Measurements from ENCODE around the gene PLPP4.

The PLPP4 gene

GRCh38 chr10:120457431-120458172 is 575 bp downstream of the PLPP4 start:
- FAIRE-seq: no peak

- no peak for FAIRE-seq
These were observed 1.4 kb downstream of the PLPP4 start for GRCh38 chr10:120458432-120458831.

- FAIRE-seq: no peak
These were observed 2.2 kb downstream of the PLPP4 start for GRCh38 chr10:120459185-120459584.

- no peak for FAIRE-seq
These were observed 3.2 kb downstream of the PLPP4 start for GRCh38 chr10:120460186-120460585.

- FAIRE-seq: no peak
These were observed 3.7 kb downstream of the PLPP4 start for GRCh38 chr10:120460776-120461175.

GRCh38 chr10:120462018-120462682 is 5.1 kb downstream of the PLPP4 start:
- FAIRE-seq: no peak

- no peak for FAIRE-seq
These were observed 8.1 kb downstream of the PLPP4 start for GRCh38 chr10:120465138-120465537.

GRCh38 chr10:120466006-120466405 is 9.0 kb downstream of the PLPP4 start:
- no peak for FAIRE-seq

- no peak for FAIRE-seq
These were observed 16.6 kb downstream of the PLPP4 start for GRCh38 chr10:120473593-120473992.

GRCh38 chr10:120474956-120475355 is 17.9 kb downstream of the PLPP4 start:
- no peak for FAIRE-seq

GRCh38 chr10:120475844-120476791 is 19.1 kb downstream of the PLPP4 start:
- no peak for FAIRE-seq

- FAIRE-seq: no peak
These were observed 20.2 kb downstream of the PLPP4 start for GRCh38 chr10:120477021-120477742.

- FAIRE-seq: no peak
These were observed 20.7 kb downstream of the PLPP4 start for GRCh38 chr10:120477743-120478141.

GRCh38 chr10:120478386-120478785 is 21.4 kb downstream of the PLPP4 start:
- no peak for FAIRE-seq

- FAIRE-seq: no peak
These were observed 22.5 kb downstream of the PLPP4 start for GRCh38 chr10:120479506-120479905.

- no peak for FAIRE-seq
These were observed 23.1 kb downstream of the PLPP4 start for GRCh38 chr10:120480065-120480600.

GRCh38 chr10:120480848-120481247 is 23.8 kb downstream of the PLPP4 start:
- no peak for FAIRE-seq

GRCh38 chr10:120483006-120483405 is 26.0 kb downstream of the PLPP4 start:
- no peak for FAIRE-seq

GRCh38 chr10:120483651-120484301 is 26.7 kb downstream of the PLPP4 start:
- FAIRE-seq: no peak

GRCh38 chr10:120485946-120486345 is 28.9 kb downstream of the PLPP4 start:
- no peak for FAIRE-seq

- no peak for FAIRE-seq
These were observed 29.7 kb downstream of the PLPP4 start for GRCh38 chr10:120486671-120487205.

- no peak for FAIRE-seq
These were observed 33.3 kb downstream of the PLPP4 start for GRCh38 chr10:120490288-120490687.
